KOPT-K1 (cell line): ENCODE results near the gene NXPH1.

Source experiments
- H3K27ac ChIP-seq: fragments of 200-600 bp; sonication (generic); 2 replicates; pipeline ENCODE4 v1.5.1; 2016; ENCODE audit warnings: antibody characterized with exemption, mild to moderate bottlenecking, low read depth, low read length; ENCODE audit not compliant: poor library complexity, severe bottlenecking
- H3K36me3 ChIP-seq: fragments of 200-600 bp; sonication (generic); 2 replicates; pipeline ENCODE4 v1.5.1; 2017; ENCODE audit warnings: antibody characterized with exemption, mild to moderate bottlenecking, low read length, moderate library complexity; ENCODE audit not compliant: insufficient read depth
- H3K9me3 ChIP-seq: fragments of 200-600 bp; sonication (generic); 2 replicates; pipeline ENCODE4 v1.5.1; 2017; ENCODE audit warnings: antibody characterized with exemption, low read length, mild to moderate bottlenecking; ENCODE audit not compliant: insufficient read depth, poor library complexity, severe bottlenecking

The NXPH1 gene

DNA sequence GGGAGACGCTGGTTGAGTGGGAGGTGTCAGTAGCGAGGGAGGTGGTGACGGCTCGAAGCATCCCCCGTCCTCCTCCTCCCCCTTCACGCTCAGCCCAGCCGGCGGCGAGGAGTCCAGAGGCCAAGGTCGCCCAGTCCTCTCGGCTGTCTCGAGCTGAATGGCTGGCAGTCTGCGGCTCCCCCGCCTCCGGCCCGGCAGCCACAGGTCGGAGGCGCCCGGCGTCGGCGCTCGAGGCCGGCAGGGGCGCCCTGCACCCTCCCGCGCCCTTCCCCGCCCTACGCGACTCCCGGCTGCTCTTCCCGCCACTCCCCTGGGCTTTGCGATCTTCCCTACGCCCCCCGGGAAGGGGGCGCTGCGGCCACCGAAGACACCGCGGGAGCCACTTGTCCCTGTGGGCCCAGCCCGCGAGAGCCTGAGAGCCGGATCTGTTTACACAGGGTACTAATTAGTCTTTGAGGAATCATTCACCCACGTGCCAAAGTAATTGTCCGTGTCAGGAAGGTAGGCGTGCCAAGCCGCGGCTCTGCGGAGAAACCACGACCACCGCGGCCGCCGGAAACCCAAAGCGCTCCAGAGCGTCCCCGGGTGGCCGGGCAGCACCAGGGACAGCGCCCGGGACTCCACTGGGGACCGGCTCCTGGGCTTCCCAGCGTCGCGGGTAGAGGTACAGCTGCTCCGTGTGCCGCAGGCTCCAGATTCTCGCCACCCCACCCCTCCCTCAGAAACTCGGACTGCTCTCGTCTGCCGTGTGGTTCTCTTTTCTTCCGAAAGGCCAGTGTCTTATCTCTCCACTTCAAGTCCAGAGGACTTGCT is at the start of gene NXPH1:
NXPH1 (plus strand) TSS at position 133 of the 813 bp plus-strand sequence.
- H3K27ac ChIP-seq = no peak within 1 kb of the TSS
- H3K36me3 ChIP-seq = no peaks in the 10 kb centered on the region
- H3K9me3 ChIP-seq = no peaks in the 10 kb centered on the region

DNA sequence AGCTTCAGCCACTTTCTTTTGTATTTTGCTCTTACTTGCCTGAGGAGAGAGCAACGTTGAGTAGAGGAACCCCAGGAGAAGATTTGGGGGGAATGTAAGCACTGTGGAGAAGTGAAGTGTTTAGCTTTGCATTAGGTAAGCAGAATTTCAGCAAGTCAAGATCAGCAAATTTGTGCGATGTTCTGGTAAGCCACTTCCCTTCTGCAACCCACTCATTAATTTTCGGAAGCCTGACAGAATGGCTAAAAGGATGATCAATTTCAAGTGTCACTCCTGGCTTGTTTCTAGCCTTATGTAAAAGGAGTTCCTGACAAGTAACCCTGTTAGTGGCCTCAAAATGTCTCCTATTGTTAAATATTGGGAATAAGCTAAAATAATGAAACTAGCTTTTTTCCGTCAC is 48.5 kb upstream of the NXPH1 start:
- no peaks in the 10 kb centered on the region for H3K36me3 ChIP-seq
- H3K27ac ChIP-seq = no peak overlapping the region
- H3K9me3 ChIP-seq = no peaks in the 10 kb centered on the region

DNA sequence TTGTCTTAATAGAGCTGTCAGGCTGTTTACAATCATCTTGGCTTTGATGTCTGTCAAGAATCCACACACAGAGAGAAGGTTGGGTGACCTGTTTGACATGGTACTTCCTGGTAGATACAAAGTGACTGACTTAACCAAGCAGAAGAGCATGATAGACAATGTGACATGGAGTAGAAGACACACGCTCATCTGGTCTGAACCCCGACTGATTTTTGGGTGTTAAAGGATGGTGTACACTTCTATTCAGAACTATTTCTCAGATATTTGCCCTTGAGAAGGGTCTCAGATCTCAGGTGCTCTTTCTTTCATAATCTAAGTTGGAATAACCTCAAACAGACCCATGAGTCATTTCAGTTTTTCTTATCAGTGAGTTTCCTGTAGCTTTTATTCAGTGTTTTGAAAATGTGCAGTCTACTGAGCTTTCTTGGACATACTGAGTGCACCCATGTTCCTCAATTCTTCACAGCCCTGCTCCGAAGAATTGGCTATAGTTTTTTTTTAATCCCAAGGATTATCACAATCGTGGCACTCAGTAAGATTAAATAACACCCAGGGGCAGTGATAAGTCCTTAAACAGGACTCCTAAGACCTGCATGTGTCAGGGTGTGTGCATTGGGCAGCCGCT is 46.4 kb upstream of the NXPH1 start:
- Histone ChIP-seq H3K36me3 (no peaks in the 10 kb centered on the region), H3K27ac (no peak overlapping the region), H3K9me3 (no peaks in the 10 kb centered on the region)

DNA sequence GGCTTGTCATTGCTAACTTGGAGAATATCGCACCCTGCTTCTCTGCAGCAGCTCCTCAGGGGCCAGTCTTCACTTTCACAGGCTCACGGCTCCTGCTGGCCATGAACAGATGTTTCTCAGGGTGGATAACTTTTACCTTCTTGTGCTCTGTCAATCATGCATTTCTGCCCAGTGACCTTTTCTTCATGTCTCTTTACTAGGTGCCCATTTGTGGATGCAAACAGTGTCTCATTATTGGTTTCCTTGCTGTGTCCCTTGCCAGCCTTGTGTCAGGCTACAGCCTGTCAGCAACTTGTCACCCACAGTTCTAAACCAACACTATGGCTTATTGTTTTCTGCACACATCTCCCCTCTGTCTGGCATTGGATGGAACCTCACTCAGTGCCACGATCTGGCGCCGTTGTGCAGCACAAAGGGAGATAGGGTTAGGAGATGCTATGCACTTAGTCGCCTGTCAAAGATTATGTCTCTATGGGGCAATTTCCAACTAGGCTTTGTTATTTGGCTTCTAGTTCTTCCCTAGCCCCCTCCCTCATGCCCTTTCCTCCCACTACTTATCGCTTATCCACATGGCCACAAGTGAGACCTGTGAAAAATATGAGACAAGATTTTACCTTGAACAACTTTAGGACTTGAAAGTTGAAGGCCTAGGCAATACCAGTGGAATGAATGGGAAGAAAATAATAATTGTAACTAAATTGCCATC is 45.7 kb upstream of the NXPH1 start:
- H3K27ac ChIP-seq = no peak overlapping the region
- H3K36me3 ChIP-seq = no peaks in the 10 kb centered on the region
- no peaks in the 10 kb centered on the region for H3K9me3 ChIP-seq

DNA sequence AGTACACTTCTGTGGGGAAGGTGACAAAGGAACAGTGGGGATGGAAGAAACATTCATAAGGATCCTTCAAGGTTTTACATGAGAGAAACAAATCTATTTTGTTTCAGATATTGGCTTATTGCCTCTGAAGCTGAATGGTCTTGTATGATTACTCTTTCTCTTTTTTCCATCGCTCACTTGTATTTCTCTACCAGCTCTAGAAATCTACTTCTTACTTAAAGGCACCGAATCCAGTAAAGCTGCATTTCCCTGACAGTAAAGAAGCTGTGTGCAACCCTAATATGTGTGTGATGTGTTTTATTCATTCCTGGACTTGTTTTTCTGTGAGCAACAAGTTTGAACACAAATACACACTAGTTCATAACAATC is 45.2 kb upstream of the NXPH1 start:
- Histone ChIP-seq H3K9me3 (no peaks in the 10 kb centered on the region), H3K36me3 (no peaks in the 10 kb centered on the region), H3K27ac (no peak overlapping the region)

DNA sequence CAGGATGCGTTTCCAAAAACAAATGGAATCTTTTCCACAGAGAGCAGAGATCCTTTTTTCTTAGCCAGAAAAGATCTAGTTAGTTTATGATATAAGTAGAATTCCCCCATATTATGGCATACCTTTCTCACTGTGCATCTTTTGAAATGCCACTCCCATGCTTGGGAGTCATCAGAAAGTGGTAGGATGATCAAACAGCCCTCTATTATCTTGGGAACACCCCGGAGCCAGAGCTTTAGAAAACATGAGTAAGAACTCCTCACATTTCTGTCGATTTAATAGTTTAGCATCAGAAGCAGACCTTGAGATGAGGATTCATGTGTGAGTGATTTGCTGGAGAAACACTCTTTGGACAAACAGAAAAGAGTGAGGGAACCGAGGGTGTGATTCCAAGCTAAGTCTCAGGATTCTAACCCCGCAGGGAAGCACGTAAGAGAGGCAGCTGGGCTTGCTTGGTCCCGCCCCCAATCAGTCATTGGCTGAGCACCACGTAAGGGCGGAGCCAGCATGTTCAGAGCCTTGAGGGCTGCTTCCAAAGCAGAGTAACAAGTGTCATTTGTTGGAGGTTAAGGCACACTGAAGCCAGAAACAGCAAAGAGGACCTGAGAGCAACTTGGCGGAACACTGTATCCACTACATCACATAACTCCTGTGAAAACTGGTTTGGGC is 43.7 kb upstream of the NXPH1 start:
- no peaks in the 10 kb centered on the region for H3K9me3 ChIP-seq
- no peaks in the 10 kb centered on the region for H3K36me3 ChIP-seq
- no peak overlapping the region for H3K27ac ChIP-seq

DNA sequence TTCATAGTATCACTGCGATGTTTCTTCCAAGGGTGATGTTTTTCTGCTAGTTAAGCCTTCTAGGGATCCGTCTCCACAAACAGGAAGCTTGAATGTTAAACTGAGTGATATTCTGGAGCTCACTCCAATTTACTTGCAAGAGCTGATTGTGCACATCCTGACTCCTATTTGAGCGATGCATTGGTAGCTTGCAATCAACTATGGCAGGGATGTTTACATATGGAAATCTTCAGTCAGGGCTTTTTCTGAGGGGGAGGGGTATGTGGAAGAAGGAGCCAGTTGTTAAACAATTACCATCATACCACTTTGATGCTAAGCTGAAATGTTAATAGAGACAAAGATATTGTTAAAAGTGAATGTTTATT is 43.2 kb upstream of the NXPH1 start:
- H3K9me3 ChIP-seq = no peaks in the 10 kb centered on the region
- no peak overlapping the region for H3K27ac ChIP-seq
- no peaks in the 10 kb centered on the region for H3K36me3 ChIP-seq

DNA sequence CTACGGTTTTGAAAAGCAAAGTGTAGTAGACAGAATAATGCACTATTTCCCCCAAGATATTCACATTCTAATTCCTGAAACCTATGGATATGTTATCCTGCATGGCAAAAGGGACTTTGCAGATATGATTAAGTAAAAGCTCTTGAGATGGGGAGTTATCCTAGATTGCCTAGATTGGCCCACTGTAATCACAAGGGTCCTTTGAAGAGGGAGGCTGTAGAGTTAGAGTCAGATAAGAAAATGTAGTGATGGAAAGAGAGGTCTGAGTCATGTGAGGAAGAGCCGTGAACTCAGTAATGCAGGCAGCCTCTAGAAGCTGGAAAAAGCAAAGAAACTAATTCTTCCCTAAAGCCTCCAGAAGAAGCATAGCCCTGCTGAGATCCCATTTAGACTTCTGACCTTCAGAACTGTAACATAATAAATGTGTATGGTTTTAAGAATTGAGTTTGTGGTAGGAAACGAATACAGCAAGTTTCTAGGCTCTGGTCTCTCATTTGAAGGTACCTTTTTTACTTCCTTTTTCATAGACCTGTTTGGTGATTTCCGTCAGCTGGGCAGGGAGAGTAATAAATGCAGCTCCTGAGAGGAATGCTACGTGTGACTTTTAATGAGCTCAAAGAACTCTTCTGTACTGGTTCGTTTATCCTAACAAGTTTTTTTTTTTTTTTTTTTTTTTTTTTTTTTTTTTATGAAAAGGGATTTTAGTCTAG is 41.9 kb upstream of the NXPH1 start:
- H3K9me3 ChIP-seq = no peaks in the 10 kb centered on the region
- no peaks in the 10 kb centered on the region for H3K36me3 ChIP-seq
- no peak overlapping the region for H3K27ac ChIP-seq

DNA sequence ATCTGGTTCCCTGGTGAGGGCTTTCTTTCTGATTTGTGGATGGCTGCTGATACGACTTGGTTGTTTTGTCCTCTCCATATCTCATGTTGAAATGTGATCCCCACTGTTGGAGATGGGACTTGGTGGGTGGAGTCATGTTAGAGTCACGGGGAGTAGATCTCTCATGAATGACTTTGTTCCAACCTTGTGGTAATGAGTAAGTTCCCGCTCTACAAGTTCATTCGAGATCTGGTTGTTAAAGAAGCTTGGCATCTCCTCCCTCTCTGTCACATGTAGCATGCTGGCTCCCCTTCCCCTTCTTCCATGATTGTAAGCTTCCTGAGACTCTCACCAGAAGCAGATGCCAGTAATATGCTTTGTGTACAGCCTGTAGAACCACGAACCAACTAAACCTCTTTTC is 37.1 kb upstream of the NXPH1 start:
- H3K9me3 ChIP-seq = no peaks in the 10 kb centered on the region
- no peaks in the 10 kb centered on the region for H3K36me3 ChIP-seq
- no peak overlapping the region for H3K27ac ChIP-seq

DNA sequence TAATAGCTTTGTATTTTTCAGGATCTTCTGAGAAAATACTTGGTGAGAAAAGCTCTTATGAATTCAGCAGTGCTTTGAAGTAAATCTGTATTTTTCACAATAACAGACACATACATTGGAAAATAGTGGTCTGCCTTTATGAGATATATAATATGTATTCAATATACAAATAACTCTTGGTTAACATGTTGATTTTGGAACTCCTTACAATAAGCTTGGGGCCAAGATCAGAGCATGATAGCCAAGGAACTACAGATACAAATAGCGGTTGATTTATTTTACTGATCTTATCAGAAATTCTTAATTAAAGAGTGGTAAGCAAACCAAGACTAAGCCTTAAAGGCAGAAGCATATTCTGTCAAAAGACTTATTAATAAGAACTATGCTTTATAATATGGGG is 24.5 kb upstream of the NXPH1 start:
- no peaks in the 10 kb centered on the region for H3K9me3 ChIP-seq
- H3K27ac ChIP-seq = no peak overlapping the region
- H3K36me3 ChIP-seq = no peaks in the 10 kb centered on the region

DNA sequence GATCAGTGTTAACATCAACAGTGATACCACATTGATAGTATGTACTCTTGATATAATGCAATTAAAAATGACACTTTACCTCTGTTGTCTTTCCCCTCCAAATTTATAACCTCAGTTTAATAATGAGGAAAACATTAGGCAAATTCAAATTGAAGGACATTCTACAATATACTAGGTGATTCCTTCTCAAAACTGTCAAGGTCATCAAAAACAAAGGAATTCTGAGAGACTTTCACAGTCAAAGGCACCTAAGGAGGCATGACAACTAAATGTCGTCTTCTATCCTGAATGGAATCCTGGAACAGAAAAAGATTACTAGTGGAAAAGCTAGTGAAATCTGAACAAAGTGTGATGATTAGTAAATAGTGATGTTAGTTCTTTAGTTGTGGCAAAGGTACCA is 22.3 kb upstream of the NXPH1 start:
- H3K27ac ChIP-seq = no peak overlapping the region
- no peaks in the 10 kb centered on the region for H3K9me3 ChIP-seq

DNA sequence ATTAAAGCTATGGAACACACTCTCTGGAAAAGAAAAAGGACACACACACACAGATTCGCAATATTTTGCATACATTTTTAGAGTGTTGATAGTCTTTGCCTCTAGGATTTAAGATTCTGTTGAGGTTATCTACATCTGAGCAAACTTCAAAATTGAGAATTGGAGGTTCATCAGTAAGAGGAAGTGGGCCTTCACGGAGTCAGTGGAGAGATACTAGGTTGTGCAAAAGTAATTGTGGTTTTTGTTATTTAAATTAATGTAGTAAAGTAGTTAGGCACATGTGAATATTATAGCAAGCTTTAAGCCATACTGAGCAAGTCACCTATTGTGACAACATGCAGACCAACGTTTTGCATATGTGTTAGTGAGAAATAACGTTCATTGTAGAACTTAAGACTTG is 19.8 kb upstream of the NXPH1 start:
- H3K36me3 ChIP-seq = no peaks in the 10 kb centered on the region

More for the DNA sequence above, 22.3 kb upstream of the NXPH1 start:
- no peaks in the 10 kb centered on the region for H3K36me3 ChIP-seq

DNA sequence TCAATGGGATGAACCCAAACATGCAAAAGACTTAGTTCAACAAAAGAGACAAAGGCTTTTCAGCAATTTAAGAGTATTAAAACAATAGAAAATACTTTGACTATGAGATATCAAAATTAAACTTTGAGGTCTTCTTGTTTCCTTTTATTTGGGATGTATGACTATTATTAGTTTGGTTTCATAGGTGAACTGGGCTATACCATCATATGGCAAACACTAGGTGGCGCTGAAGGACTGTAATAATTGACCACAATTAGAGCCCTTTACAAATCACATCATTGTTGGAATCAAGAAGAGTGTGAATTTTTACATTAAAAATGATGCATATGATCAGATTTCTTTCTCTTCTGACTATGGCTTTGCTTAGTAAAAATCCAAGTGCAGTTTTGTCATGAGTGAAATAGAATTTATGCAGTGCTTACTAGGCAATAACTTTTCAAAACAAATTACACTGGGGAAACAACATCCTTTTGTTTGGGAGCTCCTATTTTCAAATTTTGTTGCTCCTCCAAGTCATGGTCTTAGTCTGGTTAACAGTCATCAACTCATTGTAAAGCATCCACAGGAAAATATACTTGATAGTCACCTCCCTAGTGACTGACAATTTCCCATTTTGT is 14.7 kb upstream of the NXPH1 start:
- Histone ChIP-seq H3K27ac (no peak overlapping the region), H3K9me3 (no peaks in the 10 kb centered on the region), H3K36me3 (no peaks in the 10 kb centered on the region)

More for the DNA sequence above, 19.8 kb upstream of the NXPH1 start:
- Histone ChIP-seq H3K27ac (no peak overlapping the region), H3K9me3 (no peaks in the 10 kb centered on the region)

DNA sequence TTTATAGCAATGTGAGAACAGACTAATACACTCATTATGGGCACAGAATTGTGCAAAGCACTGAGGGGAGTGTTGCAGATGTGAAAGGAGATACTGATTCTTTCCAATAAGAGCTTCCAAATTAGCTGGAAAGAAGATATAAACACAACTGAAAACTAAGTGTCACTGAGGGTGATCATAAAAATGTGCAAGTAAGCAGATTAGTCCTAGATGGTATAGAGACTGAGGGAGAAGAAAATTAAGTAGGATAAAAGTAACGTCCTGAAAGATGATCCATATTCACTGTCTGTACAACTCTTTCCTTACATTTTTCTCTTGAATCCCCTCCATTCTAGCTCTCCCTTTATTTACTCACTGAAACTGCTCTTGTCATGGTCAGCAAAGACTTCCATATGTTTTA is 11.2 kb upstream of the NXPH1 start:
- H3K27ac ChIP-seq = no peak overlapping the region
- H3K36me3 ChIP-seq = no peaks in the 10 kb centered on the region
- no peaks in the 10 kb centered on the region for H3K9me3 ChIP-seq
